ENCODE results near the gene HOXC5.

Gene HOXC5

DNA sequence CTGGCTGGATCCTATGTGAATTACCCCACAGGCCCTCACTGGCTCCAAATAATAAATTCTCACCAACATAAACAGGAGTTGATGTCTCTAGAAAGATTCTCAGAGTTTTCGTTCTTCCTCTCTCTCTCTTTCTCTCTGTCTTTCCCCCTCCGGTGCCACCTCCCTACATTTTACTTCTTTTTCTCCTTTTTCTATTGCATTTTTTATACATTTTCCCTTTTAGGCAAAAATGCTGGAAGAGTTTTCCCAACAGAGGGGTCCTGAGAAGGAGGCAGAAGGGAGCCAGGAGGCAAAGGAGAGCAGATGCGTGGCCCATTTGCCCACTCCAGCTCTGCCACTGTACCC lies 5.4 kb upstream of the HOXC5 start:
- peaks cover 3% of the 10 kb centered on the region for H3K4me1 Mint-ChIP-seq
- ATAC-seq (ENCODE audit: low read depth) (no peak), DNase-seq (ENCODE audit: low spot score in 2 of 2) (no peak)
- no peak overlapping the region for H3K27ac Mint-ChIP-seq
- no peak overlapping the region for H3K4me3 Mint-ChIP-seq
- no peaks in the 10 kb centered on the region for H3K9me3 Mint-ChIP-seq
- H3K36me3 Mint-ChIP-seq = no peaks in the 10 kb centered on the region
- H3K27me3 Mint-ChIP-seq = peaks cover 35% of the 10 kb centered on the region

DNA sequence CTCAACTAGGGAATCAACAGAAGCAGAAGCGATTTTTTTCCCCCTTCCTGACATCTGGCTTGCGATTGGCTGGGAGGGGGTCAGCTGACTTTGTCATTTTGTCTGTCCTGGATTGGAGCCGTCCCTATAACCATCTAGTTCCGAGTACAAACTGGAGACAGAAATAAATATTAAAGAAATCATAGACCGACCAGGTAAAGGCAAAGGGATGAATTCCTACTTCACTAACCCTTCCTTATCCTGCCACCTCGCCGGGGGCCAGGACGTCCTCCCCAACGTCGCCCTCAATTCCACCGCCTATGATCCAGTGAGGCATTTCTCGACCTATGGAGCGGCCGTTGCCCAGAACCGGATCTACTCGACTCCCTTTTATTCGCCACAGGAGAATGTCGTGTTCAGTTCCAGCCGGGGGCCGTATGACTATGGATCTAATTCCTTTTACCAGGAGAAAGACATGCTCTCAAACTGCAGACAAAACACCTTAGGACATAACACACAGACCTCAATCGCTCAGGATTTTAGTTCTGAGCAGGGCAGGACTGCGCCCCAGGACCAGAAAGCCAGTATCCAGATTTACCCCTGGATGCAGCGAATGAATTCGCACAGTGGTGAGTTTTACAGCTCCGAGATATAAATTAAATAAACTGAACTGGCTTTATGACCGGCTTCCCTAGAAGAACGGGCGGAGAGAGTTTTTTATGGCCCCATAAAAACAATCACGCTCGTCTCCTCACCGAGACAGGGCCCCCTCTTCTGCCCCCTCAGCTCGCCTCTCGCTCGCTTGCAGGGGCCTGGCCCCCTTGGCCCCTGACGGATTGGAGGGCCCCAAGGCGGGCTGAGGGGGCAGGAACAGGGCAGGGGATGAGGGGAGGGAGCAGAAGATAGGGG lies 4.3 kb upstream of the HOXC5 start, which contains the start of gene HOXC6:
Gene HOXC6, plus strand, starts transcription at position 127 of the 888 bp plus-strand sequence. Its CDS starts 82 bp downstream, at position 209.
- Mint-ChIP-seq H3K27me3 (peaks cover 34% of the 10 kb centered on the region), H3K36me3 (no peaks in the 10 kb centered on the region), H3K4me1 (peaks cover 7% of the 10 kb centered on the region), H3K4me3 (no peak within 1 kb of the TSS), H3K9me3 (peaks cover 3% of the 10 kb centered on the region), H3K27ac (no peak within 1 kb of the TSS)
- no peak for ATAC-seq (ENCODE audit: low read depth)
- no peak for DNase-seq (ENCODE audit: low spot score in 2 of 2)

DNA sequence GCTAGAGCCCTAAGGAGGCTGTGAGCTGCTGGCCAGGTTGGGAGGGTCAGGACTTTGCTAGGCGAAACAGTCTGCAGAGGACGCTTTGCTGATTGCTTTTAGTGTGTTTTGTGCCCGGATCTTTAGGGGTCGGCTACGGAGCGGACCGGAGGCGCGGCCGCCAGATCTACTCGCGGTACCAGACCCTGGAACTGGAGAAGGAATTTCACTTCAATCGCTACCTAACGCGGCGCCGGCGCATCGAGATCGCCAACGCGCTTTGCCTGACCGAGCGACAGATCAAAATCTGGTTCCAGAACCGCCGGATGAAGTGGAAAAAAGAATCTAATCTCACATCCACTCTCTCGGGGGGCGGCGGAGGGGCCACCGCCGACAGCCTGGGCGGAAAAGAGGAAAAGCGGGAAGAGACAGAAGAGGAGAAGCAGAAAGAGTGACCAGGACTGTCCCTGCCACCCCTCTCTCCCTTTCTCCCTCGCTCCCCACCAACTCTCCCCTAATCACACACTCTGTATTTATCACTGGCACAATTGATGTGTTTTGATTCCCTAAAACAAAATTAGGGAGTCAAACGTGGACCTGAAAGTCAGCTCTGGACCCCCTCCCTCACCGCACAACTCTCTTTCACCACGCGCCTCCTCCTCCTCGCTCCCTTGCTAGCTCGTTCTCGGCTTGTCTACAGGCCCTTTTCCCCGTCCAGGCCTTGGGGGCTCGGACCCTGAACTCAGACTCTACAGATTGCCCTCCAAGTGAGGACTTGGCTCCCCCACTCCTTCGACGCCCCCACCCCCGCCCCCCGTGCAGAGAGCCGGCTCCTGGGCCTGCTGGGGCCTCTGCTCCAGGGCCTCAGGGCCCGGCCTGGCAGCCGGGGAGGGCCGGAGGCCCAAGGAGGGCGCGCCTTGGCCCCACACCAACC lies 3.1 kb upstream of the HOXC5 start:
- Mint-ChIP-seq H3K36me3 (no peaks in the 10 kb centered on the region), H3K4me1 (peaks cover 8% of the 10 kb centered on the region), H3K4me3 (no peak overlapping the region), H3K27me3 (peaks cover 30% of the 10 kb centered on the region), H3K9me3 (peaks cover 3% of the 10 kb centered on the region), H3K27ac (no peak overlapping the region)
- ATAC-seq (ENCODE audit: low read depth) (no peak), DNase-seq (ENCODE audit: low spot score in 2 of 2) (no peak)

DNA sequence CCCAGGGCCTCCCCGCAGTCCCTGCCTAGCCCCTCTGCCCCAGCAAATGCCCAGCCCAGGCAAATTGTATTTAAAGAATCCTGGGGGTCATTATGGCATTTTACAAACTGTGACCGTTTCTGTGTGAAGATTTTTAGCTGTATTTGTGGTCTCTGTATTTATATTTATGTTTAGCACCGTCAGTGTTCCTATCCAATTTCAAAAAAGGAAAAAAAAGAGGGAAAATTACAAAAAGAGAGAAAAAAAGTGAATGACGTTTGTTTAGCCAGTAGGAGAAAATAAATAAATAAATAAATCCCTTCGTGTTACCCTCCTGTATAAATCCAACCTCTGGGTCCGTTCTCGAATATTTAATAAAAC lies 2.4 kb upstream of the HOXC5 start:
- ATAC-seq (ENCODE audit: low read depth) = no peak
- Mint-ChIP-seq H3K36me3 (no peaks in the 10 kb centered on the region), H3K27me3 (peaks cover 30% of the 10 kb centered on the region), H3K27ac (no peak overlapping the region), H3K9me3 (peaks cover 3% of the 10 kb centered on the region), H3K4me3 (no peak overlapping the region), H3K4me1 (peaks cover 8% of the 10 kb centered on the region)
- no peak for DNase-seq (ENCODE audit: low spot score in 2 of 2)

DNA sequence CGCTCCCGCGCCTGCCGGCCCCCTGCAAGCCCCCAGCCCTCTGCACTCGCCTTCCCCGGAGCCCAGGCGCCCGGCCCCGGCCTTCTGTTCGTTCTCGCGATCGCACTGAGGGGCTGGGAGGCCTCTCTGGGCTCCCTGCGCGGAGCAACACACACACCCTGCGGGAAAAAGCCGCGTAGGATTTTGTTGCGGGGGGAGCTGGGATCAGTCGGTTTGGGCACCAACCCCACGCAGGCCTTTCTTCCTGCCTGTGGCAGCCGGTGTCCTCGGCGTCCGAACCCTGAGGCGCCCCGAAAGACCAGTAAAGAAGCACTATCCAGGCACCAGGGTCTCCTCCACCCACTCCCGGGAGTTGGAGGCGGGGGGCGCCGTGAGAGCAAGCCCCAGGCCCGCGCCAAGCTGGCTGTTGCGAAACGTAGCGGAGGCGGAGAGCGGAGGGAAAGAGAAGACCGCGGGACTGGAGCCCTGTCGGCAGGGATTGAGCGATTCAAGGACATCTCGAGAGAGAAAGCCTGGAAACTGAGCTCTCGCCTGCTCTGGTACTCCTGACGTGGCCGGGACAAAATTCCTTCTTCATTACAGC lies 1.9 kb upstream of the HOXC5 start:
- H3K9me3 Mint-ChIP-seq = peaks cover 3% of the 10 kb centered on the region
- H3K36me3 Mint-ChIP-seq = no peaks in the 10 kb centered on the region
- H3K4me1 Mint-ChIP-seq = peaks cover 8% of the 10 kb centered on the region
- no peak overlapping the region for H3K4me3 Mint-ChIP-seq
- no peak for ATAC-seq (ENCODE audit: low read depth)
- peaks cover 33% of the 10 kb centered on the region for H3K27me3 Mint-ChIP-seq
- H3K27ac Mint-ChIP-seq = no peak overlapping the region
- DNase-seq (ENCODE audit: low spot score in 2 of 2) = no peak

DNA sequence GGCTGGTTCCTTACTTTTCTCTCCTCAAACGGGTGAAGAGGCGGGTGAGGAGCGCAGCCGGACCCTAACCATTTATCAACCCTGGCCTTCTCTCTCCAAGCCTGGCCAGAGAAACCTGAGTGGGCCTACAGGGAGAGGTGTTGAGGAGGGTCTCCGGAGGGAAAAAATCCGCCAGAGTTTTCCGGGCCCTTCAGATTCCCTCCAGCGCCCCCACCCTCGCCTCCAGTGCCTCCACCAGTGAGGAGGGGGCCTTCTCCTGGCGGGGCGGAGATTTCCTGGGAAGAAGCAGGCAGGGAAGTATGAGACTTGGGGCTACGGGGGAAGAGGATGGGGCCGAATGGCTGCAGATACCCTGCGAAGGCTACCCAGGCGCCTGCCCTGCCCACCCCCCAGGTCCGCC lies 1.4 kb upstream of the HOXC5 start:
- ATAC-seq (ENCODE audit: low read depth) (no peak), DNase-seq (ENCODE audit: low spot score in 2 of 2) (no peak)
- peaks cover 3% of the 10 kb centered on the region for H3K9me3 Mint-ChIP-seq
- H3K27ac Mint-ChIP-seq = no peak overlapping the region
- H3K4me1 Mint-ChIP-seq = peaks cover 8% of the 10 kb centered on the region
- no peak overlapping the region for H3K4me3 Mint-ChIP-seq
- H3K36me3 Mint-ChIP-seq = no peaks in the 10 kb centered on the region
- H3K27me3 Mint-ChIP-seq = peaks cover 31% of the 10 kb centered on the region

DNA sequence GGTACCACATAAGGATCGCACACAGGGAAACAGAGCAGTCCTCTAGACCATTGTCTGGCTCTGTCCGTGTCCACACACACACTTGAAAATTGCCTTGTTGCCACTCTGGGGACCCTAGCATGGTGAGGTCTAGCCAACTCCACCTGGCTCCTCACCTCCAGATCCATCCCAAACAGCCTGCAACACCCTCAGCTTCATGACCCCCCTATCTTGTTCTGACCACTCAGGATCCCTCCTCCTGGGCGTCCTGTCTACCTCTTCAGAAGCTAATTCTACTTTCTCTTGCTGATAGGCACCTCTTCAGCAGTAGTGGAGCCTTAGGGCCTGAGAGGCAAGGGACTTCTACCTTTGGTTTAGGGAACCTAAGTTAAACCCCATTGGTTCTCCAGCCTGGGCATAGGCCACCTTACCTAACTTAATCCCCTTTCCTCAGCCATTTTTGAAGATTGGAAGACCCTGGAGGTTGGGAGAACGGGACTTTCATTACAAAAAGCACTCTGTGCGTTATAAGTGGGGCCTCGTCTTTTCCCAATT lies 697 bp upstream of the HOXC5 start:
- H3K4me1 Mint-ChIP-seq = peaks cover 8% of the 10 kb centered on the region
- no peak overlapping the region for H3K4me3 Mint-ChIP-seq
- H3K9me3 Mint-ChIP-seq = peaks cover 3% of the 10 kb centered on the region
- H3K36me3 Mint-ChIP-seq = no peaks in the 10 kb centered on the region
- DNase-seq (ENCODE audit: low spot score in 2 of 2) = no peak
- H3K27ac Mint-ChIP-seq = peak overlapping the region; percentile 60
- H3K27me3 Mint-ChIP-seq = peaks cover 28% of the 10 kb centered on the region
- ATAC-seq (ENCODE audit: low read depth) = no peak

DNA sequence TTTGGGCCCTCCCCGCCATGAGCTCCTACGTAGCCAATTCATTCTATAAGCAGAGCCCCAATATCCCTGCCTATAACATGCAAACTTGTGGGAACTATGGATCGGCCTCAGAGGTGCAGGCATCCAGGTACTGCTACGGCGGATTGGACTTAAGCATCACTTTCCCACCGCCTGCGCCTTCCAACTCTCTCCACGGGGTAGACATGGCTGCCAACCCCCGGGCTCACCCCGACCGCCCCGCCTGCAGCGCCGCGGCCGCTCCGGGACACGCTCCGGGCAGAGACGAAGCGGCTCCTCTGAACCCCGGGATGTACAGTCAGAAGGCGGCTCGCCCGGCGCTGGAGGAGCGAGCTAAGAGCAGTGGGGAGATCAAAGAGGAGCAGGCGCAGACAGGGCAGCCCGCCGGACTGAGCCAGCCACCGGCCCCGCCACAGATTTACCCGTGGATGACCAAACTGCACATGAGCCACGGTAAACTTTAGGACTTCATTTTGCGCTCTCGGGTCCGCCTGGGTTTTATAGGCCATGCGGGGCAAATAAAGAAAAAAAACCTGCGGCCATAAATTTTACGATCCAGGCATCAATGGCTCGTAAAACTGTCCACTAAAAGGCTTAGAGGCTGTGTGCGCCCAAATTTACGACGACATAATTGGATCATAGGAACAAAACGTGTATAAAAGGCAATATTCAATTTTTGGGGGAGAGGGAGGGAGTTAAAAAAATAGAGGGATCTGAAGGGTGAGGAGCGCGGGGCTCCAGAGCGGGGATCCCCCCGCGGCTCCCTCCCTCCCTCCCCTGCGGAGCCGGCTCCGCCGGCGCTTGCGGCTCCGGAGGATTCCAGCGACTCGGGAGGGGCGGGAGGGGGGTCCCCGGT lies 493 bp downstream of the HOXC5 start:
- Mint-ChIP-seq H3K4me1 (peaks cover 8% of the 10 kb centered on the region), H3K9me3 (peaks cover 3% of the 10 kb centered on the region), H3K27ac (peak overlapping the region; percentile 84), H3K27me3 (peaks cover 26% of the 10 kb centered on the region), H3K4me3 (peak overlapping the region; percentile 67), H3K36me3 (no peaks in the 10 kb centered on the region)
- no peak for DNase-seq (ENCODE audit: low spot score in 2 of 2)
- ATAC-seq (ENCODE audit: low read depth) = peak; percentile 23

DNA sequence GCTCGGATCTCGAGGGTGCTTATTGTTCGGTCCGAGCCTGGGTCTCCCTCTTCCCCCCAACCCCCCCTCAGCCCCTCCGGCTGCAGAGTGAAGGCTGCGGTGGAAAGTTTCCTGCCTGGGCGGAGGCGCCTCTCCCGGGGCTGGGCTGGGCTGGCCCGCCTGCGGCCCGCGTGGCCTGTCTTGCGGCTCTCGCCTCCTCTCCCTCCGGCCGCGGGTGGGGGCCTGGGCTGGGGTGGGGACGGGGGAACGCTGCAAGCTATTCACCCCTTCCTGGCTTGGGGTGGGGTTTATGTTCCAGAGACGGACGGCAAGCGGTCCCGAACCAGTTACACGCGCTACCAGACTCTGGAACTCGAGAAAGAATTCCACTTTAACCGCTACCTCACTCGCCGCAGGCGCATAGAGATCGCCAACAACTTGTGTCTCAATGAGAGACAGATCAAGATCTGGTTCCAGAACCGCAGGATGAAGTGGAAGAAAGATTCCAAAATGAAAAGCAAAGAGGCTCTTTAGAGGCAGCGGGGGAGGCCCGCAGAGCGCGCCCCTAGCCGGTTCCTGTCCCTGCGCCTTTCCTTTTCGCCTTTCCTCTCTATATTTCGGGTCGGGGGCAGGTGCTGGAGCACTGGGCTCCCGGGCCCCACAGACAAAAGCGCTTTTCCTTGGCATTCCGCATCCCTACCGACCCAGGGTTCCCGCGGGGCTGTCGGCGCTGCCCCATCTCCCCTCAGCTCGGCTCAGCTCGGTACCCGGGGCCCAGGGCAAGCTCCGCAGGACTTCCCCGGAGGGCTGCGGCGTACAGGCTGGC lies 1.3 kb downstream of the HOXC5 start:
- no peaks in the 10 kb centered on the region for H3K36me3 Mint-ChIP-seq
- peaks cover 5% of the 10 kb centered on the region for H3K4me1 Mint-ChIP-seq
- peaks cover 28% of the 10 kb centered on the region for H3K27me3 Mint-ChIP-seq
- peak; percentile 32 for ATAC-seq (ENCODE audit: low read depth)
- peak overlapping the region; percentile 84 for H3K27ac Mint-ChIP-seq
- H3K9me3 Mint-ChIP-seq = peaks cover 3% of the 10 kb centered on the region
- H3K4me3 Mint-ChIP-seq = peak overlapping the region; percentile 37
- no peak for DNase-seq (ENCODE audit: low spot score in 2 of 2)

DNA sequence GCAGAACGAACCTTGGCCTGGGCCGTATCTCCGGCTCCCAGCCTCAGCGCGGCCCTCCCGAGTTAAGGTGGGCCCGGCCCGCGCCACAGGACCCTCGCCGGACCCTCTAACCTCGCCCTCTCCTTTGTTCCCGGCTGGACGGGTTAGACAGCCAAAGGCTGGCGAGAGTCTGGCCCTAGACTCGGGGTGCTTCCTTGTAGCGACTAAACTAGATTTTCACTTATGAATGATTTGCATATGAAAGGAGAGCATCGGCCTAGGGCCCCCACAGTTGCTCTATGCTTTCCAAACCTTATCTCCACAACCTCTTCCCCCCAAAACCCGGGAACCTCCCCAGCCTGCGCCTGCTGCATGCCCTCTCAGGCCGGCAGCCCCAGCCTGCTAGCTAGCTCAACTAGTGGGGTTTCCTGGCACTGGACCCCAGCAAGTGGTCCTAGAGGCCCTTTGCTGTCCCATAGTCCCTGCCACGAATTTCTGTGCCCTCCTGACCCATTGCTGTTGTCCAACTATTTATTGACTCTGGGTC lies 2.0 kb downstream of the HOXC5 start:
- ATAC-seq (ENCODE audit: low read depth) = no peak
- peaks cover 3% of the 10 kb centered on the region for H3K9me3 Mint-ChIP-seq
- no peak for DNase-seq (ENCODE audit: low spot score in 2 of 2)
- H3K27me3 Mint-ChIP-seq = peaks cover 33% of the 10 kb centered on the region
- peak overlapping the region; percentile 37 for H3K4me3 Mint-ChIP-seq
- peaks cover 5% of the 10 kb centered on the region for H3K4me1 Mint-ChIP-seq
- H3K27ac Mint-ChIP-seq = no peak overlapping the region
- H3K36me3 Mint-ChIP-seq = no peaks in the 10 kb centered on the region

DNA sequence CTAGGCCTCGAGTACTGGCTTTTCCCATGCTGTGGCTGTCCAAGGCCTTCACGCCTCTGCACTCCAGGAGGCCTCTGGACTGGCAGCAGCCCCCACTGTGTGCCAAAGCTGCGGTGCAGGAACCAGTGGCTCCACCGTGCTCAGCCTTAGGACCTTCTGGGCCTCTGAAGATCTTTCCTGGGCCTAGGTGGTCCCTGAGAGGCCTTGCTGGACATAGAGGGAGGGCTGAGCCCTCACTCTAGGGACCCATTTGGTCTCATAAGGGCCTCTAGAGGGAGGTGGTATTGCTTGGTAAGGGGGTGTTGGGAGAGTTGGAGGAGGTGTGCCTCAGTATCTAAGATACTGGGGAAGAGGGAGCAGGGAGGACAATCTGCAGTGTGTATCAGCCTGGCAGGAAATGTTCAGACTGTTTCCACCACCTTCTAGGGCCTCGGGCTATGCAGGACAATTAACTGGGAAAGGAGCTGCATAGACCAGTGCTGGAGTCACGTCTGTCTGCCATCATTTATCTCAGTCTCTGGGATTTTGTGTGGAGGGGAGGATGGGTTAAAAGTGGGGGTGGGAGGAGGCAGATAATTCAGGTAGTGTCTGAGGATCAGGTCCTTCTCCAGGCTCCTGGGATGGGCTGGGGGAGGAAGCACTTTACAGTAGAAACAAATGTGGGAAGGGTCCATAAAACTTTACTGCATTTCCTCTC lies 2.9 kb downstream of the HOXC5 start:
- no peak for ATAC-seq (ENCODE audit: low read depth)
- no peak for DNase-seq (ENCODE audit: low spot score in 2 of 2)
- no peak overlapping the region for H3K27ac Mint-ChIP-seq
- peaks cover 5% of the 10 kb centered on the region for H3K4me1 Mint-ChIP-seq
- peaks cover 3% of the 10 kb centered on the region for H3K9me3 Mint-ChIP-seq
- H3K4me3 Mint-ChIP-seq = no peak overlapping the region
- peaks cover 31% of the 10 kb centered on the region for H3K27me3 Mint-ChIP-seq
- H3K36me3 Mint-ChIP-seq = no peaks in the 10 kb centered on the region

Data from memory B cell (primary cell).